SU-DHL-6 (cell line): ENCODE measurements around the gene KRT5.

Source experiments
- H2AFZ ChIP-seq: fragments of 200-600 bp; sonication (generic); 2 replicates; pipeline ENCODE4 v1.6.1; 2014; ENCODE audit warnings: low read depth, mild to moderate bottlenecking, moderate library complexity, mixed read lengths, antibody characterized with exemption, low read length; ENCODE audit not compliant: severe bottlenecking
- H3F3A ChIP-seq: fragments of 200-600 bp; shearing (Covaris generic); 2 replicates; pipeline ENCODE4 v1.6.0; 2016; ENCODE audit warnings: antibody characterized with exemption, mild to moderate bottlenecking; ENCODE audit not compliant: insufficient read depth
- H3K27ac ChIP-seq: fragments of 200-600 bp; sonication (generic); 2 replicates; pipeline ENCODE4 v1.5.1; 2016; ENCODE audit warnings: low read depth, mild to moderate bottlenecking, low read length, moderate library complexity, mixed read lengths
- H3K27me3 ChIP-seq: fragments of 200-600 bp; sonication (generic), shearing (Covaris generic); 2 replicates; pipeline ENCODE4 v1.6.0; 2014; ENCODE audit warnings: mild to moderate bottlenecking, low read length
- H3K36me3 ChIP-seq: fragments of 200-600 bp; sonication (generic); 2 replicates; pipeline ENCODE4 v1.6.1; 2014; ENCODE audit warnings: mild to moderate bottlenecking, low read length, mixed read lengths
- H3K4me2 ChIP-seq: fragments of 300-600, 200-600 bp; shearing (Covaris generic), sonication (generic); 2 replicates; pipeline ENCODE4 v1.6.0; 2014; ENCODE audit warnings: low read length, low read depth, mild to moderate bottlenecking; ENCODE audit not compliant: poor library complexity, severe bottlenecking
- H3K4me3 ChIP-seq: fragments of 200-600 bp; sonication (generic); 2 replicates; pipeline ENCODE4 v1.5.1; 2014; ENCODE audit warnings: antibody characterized with exemption, low read length, mild to moderate bottlenecking, mixed read lengths; ENCODE audit not compliant: insufficient read depth, poor library complexity, severe bottlenecking
- H3K79me2 ChIP-seq: fragments of 200-600 bp; sonication (generic); 2 replicates; pipeline ENCODE4 v1.6.1; 2014; ENCODE audit warnings: mild to moderate bottlenecking, low read length, moderate library complexity; ENCODE audit not compliant: insufficient read depth
- H3K9ac ChIP-seq: fragments of 200-600 bp; sonication (generic); 2 replicates; pipeline ENCODE4 v1.7.0; 2014; ENCODE audit warnings: mild to moderate bottlenecking, low read length
- H3K9me2 ChIP-seq: fragments of 200-600 bp; sonication (generic); replicated peaks from 2 replicates; pipeline ENCODE4 v1.6.1; 2014; ENCODE audit warnings: low read length; ENCODE audit not compliant: insufficient read depth
- H3K9me3 ChIP-seq: fragments of 200-600 bp; sonication (generic); 2 replicates; pipeline ENCODE4 v1.6.1; 2014; ENCODE audit warnings: low read length, mixed read lengths; ENCODE audit not compliant: insufficient read depth
- H4K20me1 ChIP-seq: fragments of 200-600 bp; sonication (generic); 2 replicates; pipeline ENCODE4 v1.6.1; 2014; ENCODE audit warnings: low read depth, mild to moderate bottlenecking, antibody characterized with exemption, low read length, moderate library complexity, mixed read lengths
- CTCF ChIP-seq: fragments of 200-600 bp; sonication (generic); IDR thresholded peaks from one replicate; pipeline ENCODE4 v1.5.1; 2017; ENCODE audit warnings: antibody characterized with exemption, mild to moderate bottlenecking, low read length, moderate library complexity; ENCODE audit not compliant: insufficient read depth, poor library complexity, severe bottlenecking
- EZH2phosphoT487 ChIP-seq: fragments of 200-600 bp; sonication (generic), shearing (Covaris generic); conservative IDR thresholded peaks from 2 replicates; pipeline ENCODE4 v1.6.1; 2018; ENCODE audit warnings: mild to moderate bottlenecking, antibody characterized with exemption, low read length, moderate library complexity, mixed read lengths

The KRT5 gene

GRCh38 chr12:52539083-52539820, 19.1 kb upstream of the KRT5 start:
- Histone ChIP-seq H3K9ac (no peak overlapping the region), H3K4me2 (no peak overlapping the region), H3K9me3 (no peaks in the 10 kb centered on the region), H4K20me1 (no peaks in the 10 kb centered on the region), H3K36me3 (no peaks in the 10 kb centered on the region), H2AFZ (no peak overlapping the region), H3K27ac (no peak overlapping the region), H3K27me3 (no peaks in the 10 kb centered on the region), H3F3A (no peaks in the 10 kb centered on the region), H3K9me2 (no peaks in the 10 kb centered on the region), H3K4me3 (no peak overlapping the region), H3K79me2 (no peaks in the 10 kb centered on the region)
- no peak for TF ChIP-seq EZH2phosphoT487
- TF ChIP-seq CTCF, result no peak

GRCh38 chr12:52537101-52537500, 16.9 kb upstream of the KRT5 start:
- no peaks in the 10 kb centered on the region for H3K27me3 ChIP-seq
- H3F3A ChIP-seq, result no peaks in the 10 kb centered on the region
- no peak overlapping the region for H3K4me3 ChIP-seq
- H3K9ac ChIP-seq, result no peak overlapping the region
- H4K20me1 ChIP-seq, result no peaks in the 10 kb centered on the region
- no peaks in the 10 kb centered on the region for H3K9me3 ChIP-seq
- H3K9me2 ChIP-seq, result no peaks in the 10 kb centered on the region
- H3K27ac ChIP-seq, result no peak overlapping the region
- no peak overlapping the region for H2AFZ ChIP-seq
- TF ChIP-seq EZH2phosphoT487 (no peak), CTCF (no peak)
- no peaks in the 10 kb centered on the region for H3K36me3 ChIP-seq
- H3K79me2 ChIP-seq, result no peaks in the 10 kb centered on the region
- H3K4me2 ChIP-seq, result no peak overlapping the region

DNA sequence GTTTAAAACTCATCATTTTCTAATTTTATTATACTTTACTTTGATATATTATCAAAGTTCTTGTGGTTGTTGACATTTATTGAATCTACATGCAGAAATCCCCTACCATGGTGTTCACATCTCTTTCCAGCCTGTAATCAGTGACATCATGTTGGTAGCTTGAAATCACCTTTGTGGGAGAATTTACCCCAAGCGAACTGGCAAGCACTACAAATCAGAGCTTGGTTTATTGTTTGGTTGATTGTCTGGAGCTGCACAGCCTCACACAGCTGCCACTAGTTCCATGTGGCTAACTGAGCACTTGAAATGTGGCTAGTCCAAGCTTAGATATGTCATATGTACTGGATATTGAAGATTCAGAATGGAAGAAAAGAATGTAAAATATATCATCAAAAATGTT, 15.4 kb upstream of the KRT5 start:
- no peak for TF ChIP-seq EZH2phosphoT487
- TF ChIP-seq CTCF, result no peak
- Histone ChIP-seq H3F3A (no peaks in the 10 kb centered on the region), H3K4me2 (no peak overlapping the region), H3K4me3 (no peak overlapping the region), H3K36me3 (no peaks in the 10 kb centered on the region), H3K27ac (no peak overlapping the region), H3K9me2 (no peaks in the 10 kb centered on the region), H3K9ac (no peak overlapping the region), H4K20me1 (no peaks in the 10 kb centered on the region), H2AFZ (no peak overlapping the region), H3K79me2 (no peaks in the 10 kb centered on the region), H3K9me3 (no peaks in the 10 kb centered on the region), H3K27me3 (no peaks in the 10 kb centered on the region)
